ENCODE measurements around the gene PAX8.

PAX8 gene

GRCh38 chr2:113237604-113238160, 41.0 kb downstream of the PAX8 start:
- no peak for DNase-seq (ENCODE audit: extremely low read depth, low read depth)
- H3K4me3 ChIP-seq (replicated peaks; ENCODE audit: low read depth, low read length) = peak overlapping the region; percentile 53
- no peak for TF ChIP-seq CTCF (IDR thresholded peaks at IDR 0.05; ENCODE audit: low read depth, low read length, missing control alignments)

- no peak for TF ChIP-seq CTCF (IDR thresholded peaks at IDR 0.05; ENCODE audit: low read depth, low read length, missing control alignments)
- H3K4me3 ChIP-seq (replicated peaks; ENCODE audit: low read depth, low read length) = peak overlapping the region; percentile 53
- DNase-seq (ENCODE audit: extremely low read depth, low read depth) = no peak
These were observed 42.2 kb downstream of the PAX8 start for GRCh38 chr2:113236367-113237159.

GRCh38 chr2:113235347-113236226, 43.1 kb downstream of the PAX8 start:
- peak; percentile 61 for DNase-seq (ENCODE audit: extremely low read depth, low read depth)
- H3K4me3 ChIP-seq (replicated peaks; ENCODE audit: low read depth, low read length) = peak overlapping the region; percentile 53

GRCh38 chr2:113234721-113235346, 43.9 kb downstream of the PAX8 start:
- peak overlapping the region; percentile 53 for H3K4me3 ChIP-seq (replicated peaks; ENCODE audit: low read depth, low read length)
- no peak for TF ChIP-seq CTCF (IDR thresholded peaks at IDR 0.05; ENCODE audit: low read depth, low read length, missing control alignments)
- DNase-seq (ENCODE audit: extremely low read depth, low read depth) = no peak

- no peak overlapping the region for H3K4me3 ChIP-seq (replicated peaks; ENCODE audit: low read depth, low read length)
- peak; percentile 28 for TF ChIP-seq CTCF (IDR thresholded peaks at IDR 0.05; ENCODE audit: low read depth, low read length, missing control alignments)
- DNase-seq (ENCODE audit: extremely low read depth, low read depth) = no peak
These were observed 44.8 kb downstream of the PAX8 start for GRCh38 chr2:113233593-113234550.

- no peak overlapping the region for H3K4me3 ChIP-seq (replicated peaks; ENCODE audit: low read depth, low read length)
- DNase-seq (ENCODE audit: extremely low read depth, low read depth) = no peak
- TF ChIP-seq CTCF (IDR thresholded peaks at IDR 0.05; ENCODE audit: low read depth, low read length, missing control alignments) = no peak
These were observed 46.0 kb downstream of the PAX8 start for GRCh38 chr2:113232740-113233139.
